ENCODE results near the gene PALLD.

PALLD gene

DNA sequence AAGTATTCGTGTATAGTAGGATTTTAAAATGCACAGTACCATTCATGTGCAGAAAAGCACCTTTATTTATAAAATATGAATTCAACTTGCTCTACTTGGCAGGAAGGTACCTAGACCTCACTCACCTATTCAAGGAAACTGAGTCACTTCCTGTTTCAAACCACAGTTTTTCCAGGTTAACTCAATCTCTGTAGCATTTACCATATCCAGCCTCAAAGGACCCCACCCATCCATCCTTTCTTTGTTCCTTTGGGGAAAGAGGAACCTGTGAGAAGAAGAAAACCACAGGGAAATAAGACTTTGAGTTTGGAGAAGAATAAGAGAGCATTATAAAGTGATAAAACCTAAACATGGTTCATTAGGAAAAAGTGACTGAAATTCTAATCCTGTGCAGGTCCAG, 262.5 kb downstream of the PALLD start:
- ChIA-PET POLR2A (interaction anchor here (0.7 kb wide), 1 partner anchor 90 kb away, joined by 3 read pairs; no protein-coding TSS in a partner anchor), CTCF (interaction anchor here (0.7 kb wide), 1 partner anchor 29 kb away, joined by 3 read pairs; no protein-coding TSS in a partner anchor)
- H3K36me3 ChIP-seq (ENCODE audit: control insufficient read depth in 2 of 2, insufficient read depth in 1 of 2, low read length in 2 of 2): no peaks in the 10 kb centered on the region
- H3K9me3 ChIP-seq (ENCODE audit: control insufficient read depth, insufficient read depth, low read depth, low read length): no peaks in the 10 kb centered on the region
- no peak overlapping the region for H3K27ac ChIP-seq (ENCODE audit: extremely low read depth, low read depth, low read length)
- TF ChIP-seq HOXC10 (CRISPR knock-in tag; IDR thresholded peaks at IDR 0.05) (no peak), KLF8 (tag by site-specific recombination; IDR thresholded peaks at IDR 0.05) (no peak), ZNF18 (tag by site-specific recombination; IDR thresholded peaks at IDR 0.05) (no peak), ZNF157 (tag by site-specific recombination; IDR thresholded peaks at IDR 0.05) (no peak), ZNF624 (tag by site-specific recombination; IDR thresholded peaks at IDR 0.05) (no peak), ZXDB (tag by site-specific recombination; IDR thresholded peaks at IDR 0.05) (no peak), SCRT2 (tag by site-specific recombination; IDR thresholded peaks at IDR 0.05) (no peak), ZNF23 (tag by site-specific recombination; IDR thresholded peaks at IDR 0.05; ENCODE audit: borderline replicate concordance) (no peak), ZNF335 (tag by site-specific recombination; conservative IDR thresholded peaks at IDR 0.05) (no peak), ZNF423 (tag by site-specific recombination; IDR thresholded peaks at IDR 0.05) (no peak), ZNF837 (tag by site-specific recombination; IDR thresholded peaks at IDR 0.05) (no peak), ZSCAN16 (tag by site-specific recombination; IDR thresholded peaks at IDR 0.05) (no peak), ZBTB8A (tag by site-specific recombination; IDR thresholded peaks at IDR 0.05) (no peak)
- TF ChIP-seq, protein P1, sequence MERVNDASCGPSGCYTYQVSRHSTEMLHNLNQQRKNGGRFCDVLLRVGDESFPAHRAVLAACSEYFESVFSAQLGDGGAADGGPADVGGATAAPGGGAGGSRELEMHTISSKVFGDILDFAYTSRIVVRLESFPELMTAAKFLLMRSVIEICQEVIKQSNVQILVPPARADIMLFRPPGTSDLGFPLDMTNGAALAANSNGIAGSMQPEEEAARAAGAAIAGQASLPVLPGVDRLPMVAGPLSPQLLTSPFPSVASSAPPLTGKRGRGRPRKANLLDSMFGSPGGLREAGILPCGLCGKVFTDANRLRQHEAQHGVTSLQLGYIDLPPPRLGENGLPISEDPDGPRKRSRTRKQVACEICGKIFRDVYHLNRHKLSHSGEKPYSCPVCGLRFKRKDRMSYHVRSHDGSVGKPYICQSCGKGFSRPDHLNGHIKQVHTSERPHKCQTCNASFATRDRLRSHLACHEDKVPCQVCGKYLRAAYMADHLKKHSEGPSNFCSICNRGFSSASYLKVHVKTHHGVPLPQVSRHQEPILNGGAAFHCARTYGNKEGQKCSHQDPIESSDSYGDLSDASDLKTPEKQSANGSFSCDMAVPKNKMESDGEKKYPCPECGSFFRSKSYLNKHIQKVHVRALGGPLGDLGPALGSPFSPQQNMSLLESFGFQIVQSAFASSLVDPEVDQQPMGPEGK (tag by site-specific recombination; IDR thresholded peaks at IDR 0.05): no peak
- H3K4me3 ChIP-seq (ENCODE audit: low read depth, low read length): no peak overlapping the region
- no peaks in the 10 kb centered on the region for H3K4me1 ChIP-seq (ENCODE audit: control insufficient read depth, insufficient read depth, low read length)

DNA sequence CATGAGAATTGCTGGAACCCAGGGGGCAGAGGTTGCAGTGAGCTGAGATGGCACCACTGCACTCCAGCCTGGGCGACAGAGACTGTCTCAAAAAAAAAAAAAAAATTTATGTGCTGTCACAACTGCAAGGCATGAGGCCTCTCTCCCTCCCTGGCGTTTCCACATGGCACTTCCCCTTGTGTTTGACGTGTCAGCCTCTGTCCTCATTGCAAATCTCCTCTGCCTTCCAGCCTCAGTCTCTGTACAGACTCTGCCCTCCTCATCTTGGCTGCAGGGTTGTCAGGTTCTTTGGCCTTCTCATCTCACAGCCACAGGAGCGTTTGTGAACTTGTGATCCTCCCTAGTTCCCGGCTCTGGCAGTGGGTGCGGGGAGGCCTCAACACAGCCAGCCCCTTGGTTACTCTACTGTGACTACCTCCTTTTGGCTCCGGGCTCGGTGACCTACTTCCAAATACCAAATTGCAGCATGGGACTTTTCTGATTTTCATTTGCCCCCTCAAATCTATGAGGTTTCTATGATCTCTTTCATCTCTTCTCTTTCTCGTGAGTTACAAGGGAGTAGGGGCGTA, 263.2 kb downstream of the PALLD start:
- ChIA-PET POLR2A (interaction anchor here (0.7 kb wide), 1 partner anchor 89 kb away, joined by 3 read pairs; no protein-coding TSS in a partner anchor), CTCF (no interaction called here)
- no peaks in the 10 kb centered on the region for H3K36me3 ChIP-seq (ENCODE audit: control insufficient read depth in 2 of 2, insufficient read depth in 1 of 2, low read length in 2 of 2)
- no peaks in the 10 kb centered on the region for H3K4me1 ChIP-seq (ENCODE audit: control insufficient read depth, insufficient read depth, low read length)
- no peak overlapping the region for H3K27ac ChIP-seq (ENCODE audit: extremely low read depth, low read depth, low read length)
- no peak for TF ChIP-seq ZNF629 (tag by site-specific recombination; IDR thresholded peaks at IDR 0.05)
- TF ChIP-seq HOXC10 (CRISPR knock-in tag; IDR thresholded peaks at IDR 0.05): no peak
- TF ChIP-seq ZNF670 (tag by site-specific recombination; IDR thresholded peaks at IDR 0.05; ENCODE audit: low read depth): no peak
- TF ChIP-seq ZNF202 (tag by site-specific recombination; IDR thresholded peaks at IDR 0.05; ENCODE audit: borderline replicate concordance): no peak
- TF ChIP-seq ZNF248 (tag by site-specific recombination; IDR thresholded peaks at IDR 0.05): no peak
- TF ChIP-seq HOXA7 (CRISPR knock-in tag; IDR thresholded peaks at IDR 0.05; ENCODE audit: borderline replicate concordance): no peak
- no peak for TF ChIP-seq ZNF366 (tag by site-specific recombination; conservative IDR thresholded peaks at IDR 0.05)
- TF ChIP-seq ZNF600 (tag by site-specific recombination; IDR thresholded peaks at IDR 0.05): no peak
- no peak for TF ChIP-seq ZNF624 (tag by site-specific recombination; IDR thresholded peaks at IDR 0.05)
- no peaks in the 10 kb centered on the region for H3K9me3 ChIP-seq (ENCODE audit: control insufficient read depth, insufficient read depth, low read depth, low read length)
- H3K4me3 ChIP-seq (ENCODE audit: low read depth, low read length): no peak overlapping the region

All from HEK293 (cell line).